Liver (tissue), 9 donors: ENCODE measurements around the gene ZNF335. TPM values are rescaled to one million over a fixed set of nuclear protein-coding genes. Genes with fewer than 3 reads are reported as not detected.

Experiments
- DNase-seq: peaks from one replicate; pipeline ENCODE4 v3.0.0-alpha.2; 2017; ENCODE audit warnings: low spot score
- H3K27ac ChIP-seq, 2 donors: one replicate each; pipeline ENCODE4 v1.7.0; 2013; ENCODE audit warnings: inconsistent platforms in 2 of 2, low read length in 2 of 2, control low read depth in 1 of 2, low read depth in 1 of 2, mild to moderate bottlenecking in 1 of 2
- H3K27me3 ChIP-seq, 4 donors: one replicate each; pipeline versions ENCODE4 v1.6.1 to v1.7.0; 2013; ENCODE audit warnings: low read length in 3 of 4, inconsistent platforms in 1 of 4, mild to moderate bottlenecking in 1 of 4, moderate library complexity in 1 of 4; ENCODE audit not compliant: control insufficient read depth in 4 of 4, insufficient read depth in 4 of 4
- H3K36me3 ChIP-seq, 4 donors: one replicate each; pipeline versions ENCODE4 v1.6.1 to v1.7.0; 2013; ENCODE audit warnings: low read length in 3 of 4, mild to moderate bottlenecking in 3 of 4, low read depth in 1 of 4, moderate library complexity in 1 of 4; ENCODE audit not compliant: control insufficient read depth in 4 of 4, insufficient read depth in 3 of 4
- H3K4me1 ChIP-seq, 4 donors: one replicate each; pipeline versions ENCODE4 v1.6.1 to v1.7.0; 2013; ENCODE audit warnings: low read length in 3 of 4, mild to moderate bottlenecking in 3 of 4, moderate library complexity in 1 of 4; ENCODE audit not compliant: control insufficient read depth in 4 of 4, insufficient read depth in 4 of 4
- H3K4me3 ChIP-seq, 3 donors: one replicate each; pipeline versions ENCODE4 v1.6.1 to v1.7.0; 2013; ENCODE audit warnings: low read length in 3 of 3, control low read depth in 1 of 3, low read depth in 1 of 3, mild to moderate bottlenecking in 1 of 3
- H3K9ac ChIP-seq, 2 donors: one replicate each; pipeline ENCODE4 v1.7.0; 2013; ENCODE audit warnings: low read length in 2 of 2, mild to moderate bottlenecking in 2 of 2, moderate library complexity in 2 of 2, control low read depth in 1 of 2, low read depth in 1 of 2
- H3K9me3 ChIP-seq, 4 donors: one replicate each; pipeline versions ENCODE4 v1.6.1 to v1.7.0; 2013; ENCODE audit warnings: low read length in 3 of 4; ENCODE audit not compliant: control insufficient read depth in 4 of 4
- EGR1 ChIP-seq, 2 donors: IDR thresholded peaks; 2 replicates each; pipeline ENCODE4 v1.6.1; 2016 to 2018; ENCODE audit warnings: antibody characterized with exemption in 2 of 2, low read depth in 2 of 2
- FOXA1 ChIP-seq: IDR thresholded peaks from 2 replicates; pipeline ENCODE4 v1.6.1; 2016; ENCODE audit warnings: antibody characterized with exemption
- FOXA2 ChIP-seq: IDR thresholded peaks from 2 replicates; pipeline ENCODE4 v1.6.1; 2016; ENCODE audit warnings: antibody characterized with exemption
- GABPA ChIP-seq, 2 donors: IDR thresholded peaks in 1 of 2; conservative IDR thresholded peaks in 1 of 2; 2 replicates each; pipeline ENCODE4 v1.6.1; 2016; ENCODE audit warnings: antibody characterized with exemption in 2 of 2, mild to moderate bottlenecking in 1 of 2, moderate library complexity in 1 of 2
- HNF4A ChIP-seq, 2 donors: conservative IDR thresholded peaks; 2 replicates each; pipeline ENCODE4 v1.6.1; 2016; ENCODE audit warnings: antibody characterized with exemption in 2 of 2, mild to moderate bottlenecking in 2 of 2
- HNF4G ChIP-seq: IDR thresholded peaks from 2 replicates; pipeline ENCODE4 v1.6.1; 2016; ENCODE audit warnings: antibody characterized with exemption
- JUND ChIP-seq, 2 donors: IDR thresholded peaks; 2 replicates each; pipeline ENCODE4 v1.6.1; 2016; ENCODE audit warnings: antibody characterized with exemption in 2 of 2
- NR2F2 ChIP-seq: IDR thresholded peaks from 2 replicates; pipeline ENCODE4 v1.6.1; 2016; ENCODE audit warnings: antibody characterized with exemption
- RAD21 ChIP-seq, 2 donors: IDR thresholded peaks; 2 replicates each; pipeline ENCODE4 v1.6.1; 2016; ENCODE audit warnings: antibody characterized with exemption in 2 of 2, mild to moderate bottlenecking in 2 of 2
- RXRA ChIP-seq, 2 donors: IDR thresholded peaks; 2 replicates each; pipeline ENCODE4 v1.6.1; 2017 to 2018; ENCODE audit warnings: antibody characterized with exemption in 2 of 2, mild to moderate bottlenecking in 1 of 2
- SP1 ChIP-seq: IDR thresholded peaks from 2 replicates; pipeline ENCODE4 v1.6.1; 2018; ENCODE audit warnings: antibody characterized with exemption, mild to moderate bottlenecking
- TAF1 ChIP-seq: conservative IDR thresholded peaks from 2 replicates; pipeline ENCODE4 v1.6.1; 2016; ENCODE audit warnings: antibody characterized with exemption, mild to moderate bottlenecking
- YY1 ChIP-seq: IDR thresholded peaks from 2 replicates; pipeline ENCODE4 v1.6.1; 2016; ENCODE audit warnings: antibody characterized with exemption, mild to moderate bottlenecking
- WGBS: extraction: QIAGEN DNeasy Blood & Tissue Kit; methylation state at CpG from one replicate; pipeline ENCODE4 v1.1.7; 2013; 5-methylcytosine and 5-hydroxymethylcytosine counted together
- polyA plus RNA-seq, 2 donors: library from polyadenylated mRNA; stranded (reverse) in 1 of 2; unstranded in 1 of 2; fragments of 200-250 nt in 1 of 2; fragments of >200 nt in 1 of 2; fragmentation: Nextera tagmentation in 1 of 2; extraction: Ambion mirVana in 1 of 2; gene quantifications; one replicate each; pipeline versions ENCODE4 v1.2.1 to v1.2.3, GENCODE V29; 2013 to 2015
- total RNA-seq, 2 donors: library from RNA; depleted of rRNA; stranded (reverse); fragments of >200 nt; gene quantifications; one replicate each; pipeline ENCODE4 v1.2.3, GENCODE V29; 2014
- TF ChIP-seq, protein P1 (sequence below): fragments of 150-350 bp; IDR thresholded peaks from 2 replicates; pipeline ENCODE4 v1.5.1; 2017; ENCODE audit warnings: improper control_type of control experiment, low read depth, low read length; ENCODE audit not compliant: missing input control
- TF ChIP-seq, protein P2 (sequence below): IDR thresholded peaks from 2 replicates; pipeline ENCODE4 v1.6.1; 2016; ENCODE audit warnings: antibody characterized with exemption
- TF ChIP-seq, protein P3 (sequence below): IDR thresholded peaks from 2 replicates; pipeline ENCODE4 v1.6.1; 2016; ENCODE audit warnings: antibody characterized with exemption
- TF ChIP-seq, protein P4 (sequence below): IDR thresholded peaks from 2 replicates; pipeline ENCODE4 v1.6.1; 2016; ENCODE audit warnings: antibody characterized with exemption
- TF ChIP-seq, protein P5 (sequence below): IDR thresholded peaks from 2 replicates; pipeline ENCODE4 v1.6.1; 2016; ENCODE audit warnings: antibody characterized with exemption, mild to moderate bottlenecking
- donor health status: healthy.
- donor health status: healthy.
- donor health status: healthy.
- donor health status: healthy.
- donor health status: healthy.

ZNF335 gene
- total and polyA plus RNA-seq, 4 donors, result 3.0 to 14.6 (median 6.6) TPM

DNA sequence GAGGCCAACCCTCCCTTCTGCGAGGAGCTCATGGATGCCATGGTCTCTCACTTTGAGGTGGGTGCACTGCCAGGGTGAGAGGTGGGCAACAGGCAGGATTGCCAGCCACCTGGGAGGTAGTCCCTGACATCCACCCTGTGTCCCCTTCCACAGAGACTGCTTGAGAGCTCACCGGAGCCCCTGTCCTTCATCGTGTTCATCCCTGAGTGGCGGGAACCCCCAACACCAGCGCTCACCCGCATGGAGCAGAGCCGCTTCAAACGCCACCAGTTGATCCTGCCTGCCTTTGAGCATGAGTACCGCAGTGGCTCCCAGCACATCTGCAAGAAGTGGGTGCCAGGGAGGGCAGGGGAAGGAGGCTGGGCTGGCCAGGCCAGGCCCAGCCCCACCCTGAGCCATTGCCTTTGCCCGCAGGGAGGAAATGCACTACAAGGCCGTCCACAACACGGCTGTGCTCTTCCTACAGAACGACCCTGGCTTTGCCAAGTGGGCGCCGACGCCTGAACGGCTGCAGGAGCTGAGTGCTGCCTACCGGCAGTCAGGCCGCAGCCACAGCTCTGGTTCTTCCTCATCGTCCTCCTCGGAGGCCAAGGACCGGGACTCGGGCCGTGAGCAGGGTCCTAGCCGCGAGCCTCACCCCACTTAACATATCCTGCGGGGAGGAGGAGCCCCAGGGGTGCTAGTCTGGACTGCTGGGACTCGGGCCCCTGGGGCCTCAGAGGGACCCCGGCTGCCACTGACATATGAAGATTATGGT lies 24.7 kb downstream of the ZNF335 start:
- Histone ChIP-seq H3K27me3 (no peaks in the 10 kb centered on the region), H3K4me3 (no peak overlapping the region), H3K4me1 (peaks cover 5 to 16% (median 12%) of the 10 kb centered on the region in 4 donors), H3K9ac (no peak overlapping the region), H3K27ac (peak overlapping the region; percentile 87 to 92), H3K36me3 (peaks cover 18 to 83% (median 42%) of the 10 kb centered on the region in 4 donors), H3K9me3 (no peaks in the 10 kb centered on the region)
- no peak for DNase-seq
- no peak for TF ChIP-seq EGR1 (IDR thresholded peaks at IDR 0.05; ENCODE audit: low read depth in 2 of 2)
- no peak for TF ChIP-seq FOXA1
- TF ChIP-seq, protein P1, sequence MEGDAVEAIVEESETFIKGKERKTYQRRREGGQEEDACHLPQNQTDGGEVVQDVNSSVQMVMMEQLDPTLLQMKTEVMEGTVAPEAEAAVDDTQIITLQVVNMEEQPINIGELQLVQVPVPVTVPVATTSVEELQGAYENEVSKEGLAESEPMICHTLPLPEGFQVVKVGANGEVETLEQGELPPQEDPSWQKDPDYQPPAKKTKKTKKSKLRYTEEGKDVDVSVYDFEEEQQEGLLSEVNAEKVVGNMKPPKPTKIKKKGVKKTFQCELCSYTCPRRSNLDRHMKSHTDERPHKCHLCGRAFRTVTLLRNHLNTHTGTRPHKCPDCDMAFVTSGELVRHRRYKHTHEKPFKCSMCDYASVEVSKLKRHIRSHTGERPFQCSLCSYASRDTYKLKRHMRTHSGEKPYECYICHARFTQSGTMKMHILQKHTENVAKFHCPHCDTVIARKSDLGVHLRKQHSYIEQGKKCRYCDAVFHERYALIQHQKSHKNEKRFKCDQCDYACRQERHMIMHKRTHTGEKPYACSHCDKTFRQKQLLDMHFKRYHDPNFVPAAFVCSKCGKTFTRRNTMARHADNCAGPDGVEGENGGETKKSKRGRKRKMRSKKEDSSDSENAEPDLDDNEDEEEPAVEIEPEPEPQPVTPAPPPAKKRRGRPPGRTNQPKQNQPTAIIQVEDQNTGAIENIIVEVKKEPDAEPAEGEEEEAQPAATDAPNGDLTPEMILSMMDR, result no peak
- TF ChIP-seq NR2F2, result no peak
- TF ChIP-seq FOXA2, result no peak
- no peak for TF ChIP-seq YY1
- TF ChIP-seq, protein P2, sequence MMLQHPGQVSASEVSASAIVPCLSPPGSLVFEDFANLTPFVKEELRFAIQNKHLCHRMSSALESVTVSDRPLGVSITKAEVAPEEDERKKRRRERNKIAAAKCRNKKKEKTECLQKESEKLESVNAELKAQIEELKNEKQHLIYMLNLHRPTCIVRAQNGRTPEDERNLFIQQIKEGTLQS, result no peak
- TF ChIP-seq, protein P3, sequence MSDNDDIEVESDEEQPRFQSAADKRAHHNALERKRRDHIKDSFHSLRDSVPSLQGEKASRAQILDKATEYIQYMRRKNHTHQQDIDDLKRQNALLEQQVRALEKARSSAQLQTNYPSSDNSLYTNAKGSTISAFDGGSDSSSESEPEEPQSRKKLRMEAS, result no peak
- TF ChIP-seq TAF1, result no peak
- no peak for TF ChIP-seq RXRA (IDR thresholded peaks at IDR 0.05)
- no peak for TF ChIP-seq JUND (IDR thresholded peaks at IDR 0.05)
- no peak for TF ChIP-seq HNF4A (conservative IDR thresholded peaks at IDR 0.05)
- TF ChIP-seq HNF4G, result no peak
- no peak for TF ChIP-seq GABPA (IDR thresholded peaks at IDR 0.05 in 1 of 2, conservative IDR thresholded peaks at IDR 0.05 in 1 of 2)
- TF ChIP-seq, protein P4, sequence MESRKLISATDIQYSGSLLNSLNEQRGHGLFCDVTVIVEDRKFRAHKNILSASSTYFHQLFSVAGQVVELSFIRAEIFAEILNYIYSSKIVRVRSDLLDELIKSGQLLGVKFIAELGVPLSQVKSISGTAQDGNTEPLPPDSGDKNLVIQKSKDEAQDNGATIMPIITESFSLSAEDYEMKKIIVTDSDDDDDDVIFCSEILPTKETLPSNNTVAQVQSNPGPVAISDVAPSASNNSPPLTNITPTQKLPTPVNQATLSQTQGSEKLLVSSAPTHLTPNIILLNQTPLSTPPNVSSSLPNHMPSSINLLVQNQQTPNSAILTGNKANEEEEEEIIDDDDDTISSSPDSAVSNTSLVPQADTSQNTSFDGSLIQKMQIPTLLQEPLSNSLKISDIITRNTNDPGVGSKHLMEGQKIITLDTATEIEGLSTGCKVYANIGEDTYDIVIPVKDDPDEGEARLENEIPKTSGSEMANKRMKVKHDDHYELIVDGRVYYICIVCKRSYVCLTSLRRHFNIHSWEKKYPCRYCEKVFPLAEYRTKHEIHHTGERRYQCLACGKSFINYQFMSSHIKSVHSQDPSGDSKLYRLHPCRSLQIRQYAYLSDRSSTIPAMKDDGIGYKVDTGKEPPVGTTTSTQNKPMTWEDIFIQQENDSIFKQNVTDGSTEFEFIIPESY, result no peak
- TF ChIP-seq RAD21 (IDR thresholded peaks at IDR 0.05), result no peak
- no peak for TF ChIP-seq SP1
- TF ChIP-seq, protein P5, sequence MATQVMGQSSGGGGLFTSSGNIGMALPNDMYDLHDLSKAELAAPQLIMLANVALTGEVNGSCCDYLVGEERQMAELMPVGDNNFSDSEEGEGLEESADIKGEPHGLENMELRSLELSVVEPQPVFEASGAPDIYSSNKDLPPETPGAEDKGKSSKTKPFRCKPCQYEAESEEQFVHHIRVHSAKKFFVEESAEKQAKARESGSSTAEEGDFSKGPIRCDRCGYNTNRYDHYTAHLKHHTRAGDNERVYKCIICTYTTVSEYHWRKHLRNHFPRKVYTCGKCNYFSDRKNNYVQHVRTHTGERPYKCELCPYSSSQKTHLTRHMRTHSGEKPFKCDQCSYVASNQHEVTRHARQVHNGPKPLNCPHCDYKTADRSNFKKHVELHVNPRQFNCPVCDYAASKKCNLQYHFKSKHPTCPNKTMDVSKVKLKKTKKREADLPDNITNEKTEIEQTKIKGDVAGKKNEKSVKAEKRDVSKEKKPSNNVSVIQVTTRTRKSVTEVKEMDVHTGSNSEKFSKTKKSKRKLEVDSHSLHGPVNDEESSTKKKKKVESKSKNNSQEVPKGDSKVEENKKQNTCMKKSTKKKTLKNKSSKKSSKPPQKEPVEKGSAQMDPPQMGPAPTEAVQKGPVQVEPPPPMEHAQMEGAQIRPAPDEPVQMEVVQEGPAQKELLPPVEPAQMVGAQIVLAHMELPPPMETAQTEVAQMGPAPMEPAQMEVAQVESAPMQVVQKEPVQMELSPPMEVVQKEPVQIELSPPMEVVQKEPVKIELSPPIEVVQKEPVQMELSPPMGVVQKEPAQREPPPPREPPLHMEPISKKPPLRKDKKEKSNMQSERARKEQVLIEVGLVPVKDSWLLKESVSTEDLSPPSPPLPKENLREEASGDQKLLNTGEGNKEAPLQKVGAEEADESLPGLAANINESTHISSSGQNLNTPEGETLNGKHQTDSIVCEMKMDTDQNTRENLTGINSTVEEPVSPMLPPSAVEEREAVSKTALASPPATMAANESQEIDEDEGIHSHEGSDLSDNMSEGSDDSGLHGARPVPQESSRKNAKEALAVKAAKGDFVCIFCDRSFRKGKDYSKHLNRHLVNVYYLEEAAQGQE, result no peak
- 93% methylated on average over 29 of the region's 29 CpGs for WGBS
